Measurements from ENCODE around the gene GATB. TPM values are rescaled to one million over a fixed set of nuclear protein-coding genes. Genes with fewer than 3 reads are reported as not detected.

The GATB gene
- total and polyA plus RNA-seq, 12 donors = 17.2 to 59.8 (median 36.6) TPM

GRCh38 chr4:151727365-151727764 lies 33.4 kb downstream of the GATB start:
- no peaks in the 10 kb centered on the region for H3K4me1 ChIP-seq (replicated peaks in 1 of 2)
- no peak overlapping the region for H3K4me3 ChIP-seq
- no peak overlapping the region for H3K27ac ChIP-seq
- no peaks in the 10 kb centered on the region for H3K27me3 ChIP-seq
- no peak for DNase-seq
- intact Hi-C loops (cut with DNase I) = no loop called here
- H3K36me3 ChIP-seq (replicated peaks in 1 of 2) = no peaks in the 10 kb centered on the region
- no peaks in the 10 kb centered on the region for H3K9me3 ChIP-seq (replicated peaks in 1 of 3)
- TF ChIP-seq, protein P1, sequence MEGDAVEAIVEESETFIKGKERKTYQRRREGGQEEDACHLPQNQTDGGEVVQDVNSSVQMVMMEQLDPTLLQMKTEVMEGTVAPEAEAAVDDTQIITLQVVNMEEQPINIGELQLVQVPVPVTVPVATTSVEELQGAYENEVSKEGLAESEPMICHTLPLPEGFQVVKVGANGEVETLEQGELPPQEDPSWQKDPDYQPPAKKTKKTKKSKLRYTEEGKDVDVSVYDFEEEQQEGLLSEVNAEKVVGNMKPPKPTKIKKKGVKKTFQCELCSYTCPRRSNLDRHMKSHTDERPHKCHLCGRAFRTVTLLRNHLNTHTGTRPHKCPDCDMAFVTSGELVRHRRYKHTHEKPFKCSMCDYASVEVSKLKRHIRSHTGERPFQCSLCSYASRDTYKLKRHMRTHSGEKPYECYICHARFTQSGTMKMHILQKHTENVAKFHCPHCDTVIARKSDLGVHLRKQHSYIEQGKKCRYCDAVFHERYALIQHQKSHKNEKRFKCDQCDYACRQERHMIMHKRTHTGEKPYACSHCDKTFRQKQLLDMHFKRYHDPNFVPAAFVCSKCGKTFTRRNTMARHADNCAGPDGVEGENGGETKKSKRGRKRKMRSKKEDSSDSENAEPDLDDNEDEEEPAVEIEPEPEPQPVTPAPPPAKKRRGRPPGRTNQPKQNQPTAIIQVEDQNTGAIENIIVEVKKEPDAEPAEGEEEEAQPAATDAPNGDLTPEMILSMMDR (IDR thresholded peaks at IDR 0.05) = no peak
- TF ChIP-seq POLR2A (IDR thresholded peaks at IDR 0.05) = no peak
- WGBS, 4 donors = 98 to 100% (median 100%) methylated on average over 1 of the region's 1 CpG

GRCh38 chr4:151725087-151725486 lies 35.7 kb downstream of the GATB start:
- Histone ChIP-seq H3K9me3 (replicated peaks in 1 of 3) (no peaks in the 10 kb centered on the region), H3K27ac (no peak overlapping the region), H3K36me3 (replicated peaks in 1 of 2) (no peaks in the 10 kb centered on the region), H3K4me3 (no peak overlapping the region), H3K27me3 (no peaks in the 10 kb centered on the region), H3K4me1 (replicated peaks in 1 of 2) (no peaks in the 10 kb centered on the region)
- intact Hi-C loops (cut with DNase I) = no loop called here
- no peak for DNase-seq
- WGBS, 4 donors = 89 to 100% (median 96%) methylated on average over 2 of the region's 2 CpGs
- TF ChIP-seq, protein P1 (IDR thresholded peaks at IDR 0.05) = no peak
- TF ChIP-seq POLR2A (IDR thresholded peaks at IDR 0.05) = no peak

DNA sequence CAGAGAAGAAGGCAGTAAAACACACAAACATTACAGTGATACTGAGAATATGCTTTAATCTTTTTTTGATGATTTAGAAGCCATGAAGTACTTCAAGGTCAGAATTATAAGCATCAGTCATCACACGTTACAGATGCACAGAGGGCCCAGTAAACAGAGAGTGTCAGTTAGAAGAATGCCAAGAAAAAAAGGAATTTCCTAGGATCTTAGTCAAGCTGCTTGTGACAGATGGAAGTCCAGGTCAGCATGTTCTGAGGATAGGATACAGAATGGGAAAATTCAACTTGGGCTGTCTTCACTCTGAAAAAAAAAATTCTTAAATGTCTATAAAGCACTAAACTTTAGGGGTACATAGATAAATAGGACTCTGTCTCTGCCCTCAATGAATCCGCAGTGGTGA lies 38.9 kb downstream of the GATB start:
- DNase-seq = no peak
- H3K4me3 ChIP-seq = no peak overlapping the region
- no peaks in the 10 kb centered on the region for H3K4me1 ChIP-seq (replicated peaks in 1 of 2)
- TF ChIP-seq, protein P1 (IDR thresholded peaks at IDR 0.05) = no peak
- TF ChIP-seq POLR2A (IDR thresholded peaks at IDR 0.05) = no peak
- H3K36me3 ChIP-seq (replicated peaks in 1 of 2) = peaks cover 0 to 7% of the 10 kb centered on the region in 2 donors
- intact Hi-C loops (cut with DNase I) = no loop called here
- H3K27ac ChIP-seq = no peak overlapping the region
- H3K27me3 ChIP-seq = no peaks in the 10 kb centered on the region
- H3K9me3 ChIP-seq (replicated peaks in 1 of 3) = no peaks in the 10 kb centered on the region
- WGBS, 4 donors = 61 to 75% (median 73%) methylated on average over 2 of the region's 2 CpGs

DNA sequence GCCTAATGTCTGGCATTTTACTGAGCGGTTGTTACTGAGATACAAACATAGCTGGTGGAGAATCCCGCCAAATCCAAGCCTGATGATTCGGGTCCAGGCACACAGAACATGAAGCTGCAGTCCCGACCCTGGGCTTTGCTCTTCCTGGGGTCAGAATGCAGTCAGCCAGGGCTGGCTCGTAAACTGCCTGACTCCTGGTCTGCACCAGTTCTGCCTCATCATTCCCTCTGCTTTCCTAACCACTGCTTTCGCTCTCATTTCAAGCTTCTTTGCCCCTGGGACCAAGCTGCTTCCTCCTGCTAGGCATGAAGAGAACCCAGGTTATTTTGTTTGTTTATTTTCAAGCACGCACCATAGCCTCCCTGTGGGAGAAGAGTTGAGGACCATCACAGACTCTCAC lies 39.3 kb downstream of the GATB start:
- Histone ChIP-seq H3K9me3 (replicated peaks in 1 of 3) (no peaks in the 10 kb centered on the region), H3K27ac (no peak overlapping the region), H3K27me3 (no peaks in the 10 kb centered on the region), H3K36me3 (replicated peaks in 1 of 2) (peaks cover 0 to 7% of the 10 kb centered on the region in 2 donors), H3K4me1 (replicated peaks in 1 of 2) (no peaks in the 10 kb centered on the region), H3K4me3 (no peak overlapping the region)
- TF ChIP-seq, protein P1 (IDR thresholded peaks at IDR 0.05) = no peak
- TF ChIP-seq POLR2A (IDR thresholded peaks at IDR 0.05) = no peak
- peak in 1 of 7 donors; percentile 16 for DNase-seq
- intact Hi-C loops (cut with DNase I) = no loop called here
- 78 to 90% (median 82%) methylated on average over 7 of the region's 7 CpGs for WGBS, 4 donors

All from adrenal gland (tissue), 12 donors.